Spleen (tissue), 11 donors: Measurements from ENCODE around the gene SMIM36. TPM values are rescaled to one million over a fixed set of nuclear protein-coding genes. Genes with fewer than 3 reads are reported as not detected.
A peak's percentile ranks its signal among the peaks of the same experiment; 100 is the strongest.
"Not testable (repeated sequence)": the region's sequence is repeated elsewhere in the genome, so short reads cannot be mapped to it uniquely, and the experiment has no call there.

Experiments
- DNase-seq: peaks from one replicate; pipeline ENCODE4 v3.0.0-alpha.2; 2020
- H3K27ac ChIP-seq, 8 donors: fragments of 200-600 bp; sonication (generic) in 7 of 8; 1 replicate in 4 of 8; 2 replicates in 4 of 8; pipeline versions ENCODE4 v1.5.0 to v1.8.0; 2016 to 2021; ENCODE audit warnings: inconsistent platforms in 4 of 8, mild to moderate bottlenecking in 4 of 8, moderate library complexity in 1 of 8
- H3K27me3 ChIP-seq, 7 donors: fragments of 200-600 bp; sonication (generic) in 6 of 7; replicated peaks in 1 of 7; 1 replicate in 4 of 7; 2 replicates in 3 of 7; pipeline versions ENCODE4 v1.5.0 to v1.8.0; 2016 to 2021; ENCODE audit warnings: inconsistent platforms in 3 of 7, mild to moderate bottlenecking in 1 of 7
- H3K36me3 ChIP-seq, 6 donors: fragments of 200-600 bp; sonication (generic) in 5 of 6; 1 replicate in 4 of 6; 2 replicates in 2 of 6; pipeline versions ENCODE4 v1.5.0 to v1.8.0; 2016 to 2021; ENCODE audit warnings: inconsistent platforms in 2 of 6
- H3K4me1 ChIP-seq, 6 donors: fragments of 200-600 bp; sonication (generic) in 5 of 6; 1 replicate in 3 of 6; 2 replicates in 3 of 6; pipeline versions ENCODE4 v1.5.0 to v1.8.0; 2016 to 2021; ENCODE audit warnings: inconsistent platforms in 3 of 6
- H3K4me3 ChIP-seq, 8 donors: fragments of 200-600 bp; sonication (generic) in 7 of 8; 1 replicate in 4 of 8; 2 replicates in 4 of 8; pipeline versions ENCODE4 v1.5.0 to v1.8.0; 2016 to 2021; ENCODE audit warnings: inconsistent platforms in 4 of 8, mild to moderate bottlenecking in 4 of 8, moderate library complexity in 2 of 8
- H3K9me3 ChIP-seq, 8 donors: fragments of 200-600 bp; sonication (generic) in 7 of 8; 1 replicate in 4 of 8; 2 replicates in 4 of 8; pipeline versions ENCODE4 v1.5.0 to v1.8.0; 2016 to 2021; ENCODE audit warnings: inconsistent platforms in 4 of 8
- CTCF ChIP-seq, 11 experiments: fragments of 200-600 bp in 7 of 11; fragments of 450-650 bp in 4 of 11; sonication (generic) in 4 of 11; IDR thresholded peaks in 8 of 11; conservative IDR thresholded peaks in 3 of 11; 1 replicate in 7 of 11; 2 replicates in 4 of 11; pipeline versions ENCODE4 v1.4.0 to v1.8.0; 2016 to 2021; ENCODE audit warnings: antibody characterized with exemption in 11 of 11, inconsistent platforms in 4 of 11, mild to moderate bottlenecking in 1 of 11
- POLR2A ChIP-seq, 3 donors: fragments of 450-650 bp; IDR thresholded peaks; one replicate each; pipeline ENCODE4 v1.5.1; 2017; ENCODE audit warnings: antibody characterized with exemption in 3 of 3, mild to moderate bottlenecking in 1 of 3
- POLR2AphosphoS5 ChIP-seq, 3 donors: sonication (generic); formaldehyde crosslinking; IDR thresholded peaks; one replicate each; pipeline ENCODE4 v1.5.1; 2017; ENCODE audit warnings: antibody characterized with exemption in 3 of 3
- WGBS, 5 donors: extraction: QIAGEN DNeasy Blood & Tissue Kit in 3 of 5; methylation state at CpG; one replicate each; pipeline versions ENCODE4 v1.1.5 to v1.1.7; 2013 to 2018; 5-methylcytosine and 5-hydroxymethylcytosine counted together
- intact Hi-C: fragments of 100-400 bp; cut with DNase I; formaldehyde crosslinking; loops from one replicate; pipeline ENCODE4 v1.15.0; 2023; ENCODE audit warnings: low total_unique reads
- polyA plus RNA-seq, 3 donors: library from polyadenylated mRNA; stranded (reverse); fragments of 200-250 nt; gene quantifications; one replicate each; pipeline ENCODE4 v1.2.1, GENCODE V29; 2013
- total RNA-seq, 7 donors: library from RNA; depleted of rRNA in 3 of 7; stranded (reverse); fragments of >200 nt in 3 of 7; fragmentation: NEBNext Ultra II Directional in 4 of 7; extraction: Animal tissue kit (Norgen Biotek cat#: 25700) in 4 of 7; gene quantifications; one replicate each; pipeline versions ENCODE4 v1.1.0 to v1.2.1, GENCODE V29; 2016 to 2021
- donor health status: healthy with polysubstance abuse.
- donor health status: DM: no; HTN: no; CAD: no; lungs with moderate emphysema.
- donor health status: DM: no; HTN: no; CAD: no.
- donor health status: Bipolar disorder and iron deficiency.
- donor health status: healthy.
- donor health status: DM: no; HTN: no; CAD: no.
- donor health status: DM: yes; HTN: yes; CAD: no.

SMIM36 gene
- total and polyA plus RNA-seq, 10 donors: not detected

GRCh38 chr17:55423535-55423934 lies 87.7 kb downstream of the SMIM36 start:
- H3K4me3 ChIP-seq: no peak overlapping the region

GRCh38 chr17:55422828-55423164 lies 88.5 kb downstream of the SMIM36 start:
- H3K27ac ChIP-seq, H3K36me3 ChIP-seq, intact Hi-C loops, H3K9me3 ChIP-seq, H3K4me3 ChIP-seq, DNase-seq: not testable (repeated sequence)
- Histone ChIP-seq H3K4me1 (peaks cover 9 to 49% (median 32%) of the 10 kb centered on the region in 6 donors), H3K27me3 (peaks cover 0 to 18% (median 0%) of the 10 kb centered on the region in 7 donors)
- 79 to 92% (median 85%) methylated on average over 6 of the region's 6 CpGs for WGBS, 5 donors

More at GRCh38 chr17:55423535-55423934, 87.7 kb downstream of the SMIM36 start:
- Histone ChIP-seq H3K9me3 (no peaks in the 10 kb centered on the region), H3K36me3 (no peaks in the 10 kb centered on the region), H3K27me3 (peaks cover 0 to 18% (median 0%) of the 10 kb centered on the region in 7 donors), H3K4me1 (peaks cover 9 to 43% (median 30%) of the 10 kb centered on the region in 6 donors), H3K27ac (no peak overlapping the region)
- no peak for DNase-seq
- WGBS, 5 donors: 81 to 94% (median 82%) methylated on average over 3 of the region's 3 CpGs
- TF ChIP-seq POLR2A (IDR thresholded peaks at IDR 0.05) (no peak), POLR2AphosphoS5 (IDR thresholded peaks at IDR 0.05) (no peak), CTCF (IDR thresholded peaks at IDR 0.05 in 8 of 11, conservative IDR thresholded peaks at IDR 0.05 in 3 of 11) (no peak)
- intact Hi-C loops: no loop called here

GRCh38 chr17:55421179-55421934 lies 89.9 kb downstream of the SMIM36 start, which contains the start of gene MMD:
TSS of gene MMD (minus strand) at chr17:55421835. CDS start at chr17:55421695, 140 bp downstream.
- H3K9me3 ChIP-seq: no peaks in the 10 kb centered on the region
- peak within 1 kb of the TSS; percentile 77 to 91 (median 86) for H3K27ac ChIP-seq
- TF ChIP-seq CTCF (IDR thresholded peaks at IDR 0.05 in 8 of 11, conservative IDR thresholded peaks at IDR 0.05 in 3 of 11): peak in 1 of 11 experiments; percentile 8
- TF ChIP-seq POLR2AphosphoS5 (IDR thresholded peaks at IDR 0.05): peak; percentile 38 to 67 (median 67)
- TF ChIP-seq POLR2A (IDR thresholded peaks at IDR 0.05): peak in 1 of 3 donors; percentile 34
- peaks cover 9 to 63% (median 37%) of the 10 kb centered on the region in 6 donors for H3K4me1 ChIP-seq
- H3K36me3 ChIP-seq: no peaks in the 10 kb centered on the region
- 0 to 1% (median 0%) methylated on average over 23 to 62 of the region's 62 CpGs for WGBS, 5 donors
- peak within 1 kb of the TSS; percentile 70 to 85 (median 83) for H3K4me3 ChIP-seq
- intact Hi-C loops: no loop called here
- H3K27me3 ChIP-seq: peaks cover 0 to 18% (median 0%) of the 10 kb centered on the region in 7 donors
- DNase-seq: peak; percentile 90

- peaks cover 0 to 18% (median 0%) of the 10 kb centered on the region in 7 donors for H3K27me3 ChIP-seq
- intact Hi-C loops: no loop called here
- 0% methylated on average over 9 to 21 of the region's 21 CpGs for WGBS, 5 donors
Measured at GRCh38 chr17:55420776-55421178, 90.5 kb downstream of the SMIM36 start.

More at GRCh38 chr17:55420776-55421178, 90.5 kb downstream of the SMIM36 start:
- H3K36me3 ChIP-seq: no peaks in the 10 kb centered on the region
- H3K4me3 ChIP-seq: peak overlapping the region; percentile 70 to 85 (median 83)
- TF ChIP-seq POLR2AphosphoS5 (IDR thresholded peaks at IDR 0.05): peak in 2 of 3 donors; percentile 44 to 58
- TF ChIP-seq POLR2A (IDR thresholded peaks at IDR 0.05): no peak
- H3K27ac ChIP-seq: peak overlapping the region; percentile 77 to 91 (median 86)
- H3K9me3 ChIP-seq: no peaks in the 10 kb centered on the region
- peak; percentile 91 for DNase-seq
- H3K4me1 ChIP-seq: peaks cover 9 to 68% (median 39%) of the 10 kb centered on the region in 6 donors
